ENCODE data around the gene LCE1D.

Gene LCE1D

GRCh38 chr1:152811671-152812070, 15.2 kb downstream of the LCE1D start, which contains the start of gene LCE1B:
LCE1B (plus strand) TSS chr1:152811971; CDS start chr1:152812447, 476 bp downstream.
- no peak for DNase-seq (ENCODE audit: low read depth in 2 of 2)

GRCh38 chr1:152817309-152817708, 20.8 kb downstream of the LCE1D start:
- no peak for DNase-seq (ENCODE audit: low read depth in 2 of 2)

GRCh38 chr1:152823294-152823693, 26.8 kb downstream of the LCE1D start:
- no peak for DNase-seq (ENCODE audit: low read depth in 2 of 2)

GRCh38 chr1:152824964-152825363, 28.4 kb downstream of the LCE1D start:
- no peak for DNase-seq (ENCODE audit: low read depth in 2 of 2)

GRCh38 chr1:152827173-152827572, 30.7 kb downstream of the LCE1D start, which contains the start of gene LCE1A:
LCE1A (plus strand) TSS chr1:152827473; CDS start chr1:152827473, 0 bp downstream.
- no peak for DNase-seq (ENCODE audit: low read depth in 2 of 2)

- no peak for DNase-seq (ENCODE audit: low read depth in 2 of 2)
Observed at GRCh38 chr1:152836870-152837269, 40.3 kb downstream of the LCE1D start.

GRCh38 chr1:152842556-152842955, 46.0 kb downstream of the LCE1D start, which contains the start of gene LCE6A:
LCE6A (plus strand) TSS chr1:152842856; CDS start chr1:152843521, 665 bp downstream.
- no peak for DNase-seq (ENCODE audit: low read depth in 2 of 2)

All from stimulated activated CD4-positive, alpha-beta T cell treated with anti-CD3 and anti-CD28 coated beads, Interleukin-15, amount 100 ng/mL, for 48 hours (primary cell).